PFSK-1 (cell line): Measurements from ENCODE around the gene IQGAP2.

Source experiments
- FOXP2 ChIP-seq: optimal IDR thresholded peaks from 2 replicates; pipeline ENCODE3; 2011; ENCODE audit warnings: borderline replicate concordance, control low read depth, inconsistent platforms; ENCODE audit not compliant: insufficient read depth; ENCODE audit errors: extremely low read length, extremely low read depth
- POLR2AphosphoS5 ChIP-seq: IDR thresholded peaks from 2 replicates; pipeline ENCODE4 v1.6.1; 2012; ENCODE audit warnings: low read depth, mild to moderate bottlenecking, control low read depth, low read length, moderate library complexity
- SIN3A ChIP-seq: IDR thresholded peaks from 2 replicates; pipeline ENCODE4 v1.6.1; 2012; ENCODE audit warnings: mild to moderate bottlenecking, low read length, moderate library complexity, borderline replicate concordance; ENCODE audit not compliant: insufficient read depth
- TAF1 ChIP-seq: IDR thresholded peaks from 2 replicates; pipeline ENCODE4 v1.6.1; 2012; ENCODE audit warnings: low read length, control low read depth, borderline replicate concordance; ENCODE audit not compliant: insufficient read depth
- TF ChIP-seq, protein P1 (sequence below), 2 experiments: IDR thresholded peaks; 2 replicates each; pipeline versions ENCODE4 v1.6.1 to v1.8.0; 2011 to 2012; ENCODE audit warnings: low read depth in 2 of 2, low read length in 2 of 2, control low read depth in 1 of 2, inconsistent platforms in 1 of 2, mild to moderate bottlenecking in 1 of 2, moderate library complexity in 1 of 2; ENCODE audit not compliant: insufficient read depth in 1 of 2

IQGAP2 gene

DNA sequence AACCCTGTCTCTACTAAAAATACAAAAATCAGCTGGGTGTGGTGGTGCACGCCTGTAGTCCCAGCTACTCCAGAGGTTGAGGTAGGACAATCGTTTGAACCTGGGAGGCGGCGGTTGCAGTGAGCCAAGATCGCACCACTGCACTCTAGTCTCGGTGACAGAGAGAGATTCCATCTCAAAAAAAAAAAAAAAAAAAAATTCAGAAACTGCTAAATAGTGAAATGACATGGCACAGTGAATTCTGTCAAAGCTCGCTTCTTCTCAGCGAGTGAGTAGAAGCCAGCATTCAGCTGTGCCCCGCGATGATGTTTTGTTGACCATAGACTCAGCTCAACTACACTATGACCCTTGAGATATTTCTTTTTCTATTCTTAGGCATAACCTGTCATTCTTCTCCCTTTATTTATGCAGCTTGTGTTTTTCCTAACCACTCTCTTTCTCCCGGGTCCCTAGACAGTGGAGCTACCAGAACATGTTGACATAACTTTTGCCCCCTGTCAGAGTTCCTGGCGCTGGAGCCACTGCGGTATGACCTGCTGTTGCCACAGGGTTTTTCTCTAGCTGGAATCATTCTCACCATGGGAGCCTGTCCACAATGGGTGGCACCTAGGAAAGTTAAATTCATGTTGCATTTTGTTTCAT, 13.5 kb upstream of the IQGAP2 start:
- TF ChIP-seq SIN3A (no peak), TAF1 (no peak), POLR2AphosphoS5 (no peak), FOXP2 (no peak)
- TF ChIP-seq, protein P1, sequence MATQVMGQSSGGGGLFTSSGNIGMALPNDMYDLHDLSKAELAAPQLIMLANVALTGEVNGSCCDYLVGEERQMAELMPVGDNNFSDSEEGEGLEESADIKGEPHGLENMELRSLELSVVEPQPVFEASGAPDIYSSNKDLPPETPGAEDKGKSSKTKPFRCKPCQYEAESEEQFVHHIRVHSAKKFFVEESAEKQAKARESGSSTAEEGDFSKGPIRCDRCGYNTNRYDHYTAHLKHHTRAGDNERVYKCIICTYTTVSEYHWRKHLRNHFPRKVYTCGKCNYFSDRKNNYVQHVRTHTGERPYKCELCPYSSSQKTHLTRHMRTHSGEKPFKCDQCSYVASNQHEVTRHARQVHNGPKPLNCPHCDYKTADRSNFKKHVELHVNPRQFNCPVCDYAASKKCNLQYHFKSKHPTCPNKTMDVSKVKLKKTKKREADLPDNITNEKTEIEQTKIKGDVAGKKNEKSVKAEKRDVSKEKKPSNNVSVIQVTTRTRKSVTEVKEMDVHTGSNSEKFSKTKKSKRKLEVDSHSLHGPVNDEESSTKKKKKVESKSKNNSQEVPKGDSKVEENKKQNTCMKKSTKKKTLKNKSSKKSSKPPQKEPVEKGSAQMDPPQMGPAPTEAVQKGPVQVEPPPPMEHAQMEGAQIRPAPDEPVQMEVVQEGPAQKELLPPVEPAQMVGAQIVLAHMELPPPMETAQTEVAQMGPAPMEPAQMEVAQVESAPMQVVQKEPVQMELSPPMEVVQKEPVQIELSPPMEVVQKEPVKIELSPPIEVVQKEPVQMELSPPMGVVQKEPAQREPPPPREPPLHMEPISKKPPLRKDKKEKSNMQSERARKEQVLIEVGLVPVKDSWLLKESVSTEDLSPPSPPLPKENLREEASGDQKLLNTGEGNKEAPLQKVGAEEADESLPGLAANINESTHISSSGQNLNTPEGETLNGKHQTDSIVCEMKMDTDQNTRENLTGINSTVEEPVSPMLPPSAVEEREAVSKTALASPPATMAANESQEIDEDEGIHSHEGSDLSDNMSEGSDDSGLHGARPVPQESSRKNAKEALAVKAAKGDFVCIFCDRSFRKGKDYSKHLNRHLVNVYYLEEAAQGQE (IDR thresholded peaks at IDR 0.05; ENCODE audit: insufficient read depth in 1 of 2, low read depth in 2 of 2, low read length in 2 of 2) = no peak

DNA sequence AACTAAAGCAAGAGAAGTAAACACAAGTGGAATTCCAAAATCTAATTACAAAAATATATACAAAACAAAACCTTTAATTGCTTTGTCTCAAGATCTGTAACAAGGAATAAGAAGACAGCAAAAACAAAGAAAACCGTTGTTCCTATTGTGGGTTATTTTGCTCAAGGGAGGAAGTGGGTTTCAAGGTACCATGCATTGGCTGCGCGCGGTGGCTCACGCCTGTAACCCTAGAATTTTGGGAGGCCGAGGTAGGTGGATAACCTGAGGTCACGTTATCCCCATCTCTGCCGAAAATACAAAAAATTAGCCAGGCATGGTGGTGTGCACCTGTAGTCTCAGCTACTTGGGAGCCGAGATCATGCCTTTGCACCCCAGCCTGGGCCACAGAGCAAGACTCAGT, 12.1 kb upstream of the IQGAP2 start:
- TF ChIP-seq SIN3A (no peak), TAF1 (no peak), FOXP2 (no peak), POLR2AphosphoS5 (no peak)
- TF ChIP-seq, protein P1 (IDR thresholded peaks at IDR 0.05; ENCODE audit: insufficient read depth in 1 of 2, low read depth in 2 of 2, low read length in 2 of 2) = no peak

DNA sequence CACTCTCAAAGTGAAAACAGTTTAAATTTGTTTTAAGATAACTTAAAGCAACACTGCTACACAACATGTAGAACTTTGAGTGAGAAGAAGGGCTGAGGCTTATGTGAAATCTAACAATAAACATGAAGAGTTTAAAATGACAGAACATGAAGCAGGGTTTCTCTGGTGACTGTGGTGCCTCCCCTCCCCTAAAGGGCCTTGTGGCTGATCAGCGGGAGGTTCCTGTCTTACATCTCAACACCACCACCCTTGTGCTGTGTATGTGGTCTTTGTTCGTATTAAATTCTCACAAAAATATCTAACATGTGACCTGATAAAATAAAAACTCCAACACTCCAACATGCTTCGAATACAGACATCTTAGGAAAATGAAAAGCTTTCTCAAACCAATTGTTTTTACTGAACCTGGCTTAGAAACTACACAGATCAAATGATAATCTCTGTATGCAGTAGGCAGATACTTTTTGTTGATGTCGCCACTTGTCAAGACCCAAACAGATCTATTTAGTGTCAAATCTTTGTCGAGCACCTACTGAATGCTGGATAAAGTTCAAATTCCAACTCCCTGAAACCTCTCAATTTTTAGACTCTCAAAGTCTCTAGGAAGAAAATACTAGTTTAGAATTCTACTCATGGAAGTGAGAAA, 9.9 kb upstream of the IQGAP2 start:
- TF ChIP-seq POLR2AphosphoS5 = no peak
- TF ChIP-seq FOXP2 = no peak
- TF ChIP-seq SIN3A = no peak
- no peak for TF ChIP-seq TAF1
- TF ChIP-seq, protein P1 (IDR thresholded peaks at IDR 0.05; ENCODE audit: insufficient read depth in 1 of 2, low read depth in 2 of 2, low read length in 2 of 2) = no peak

DNA sequence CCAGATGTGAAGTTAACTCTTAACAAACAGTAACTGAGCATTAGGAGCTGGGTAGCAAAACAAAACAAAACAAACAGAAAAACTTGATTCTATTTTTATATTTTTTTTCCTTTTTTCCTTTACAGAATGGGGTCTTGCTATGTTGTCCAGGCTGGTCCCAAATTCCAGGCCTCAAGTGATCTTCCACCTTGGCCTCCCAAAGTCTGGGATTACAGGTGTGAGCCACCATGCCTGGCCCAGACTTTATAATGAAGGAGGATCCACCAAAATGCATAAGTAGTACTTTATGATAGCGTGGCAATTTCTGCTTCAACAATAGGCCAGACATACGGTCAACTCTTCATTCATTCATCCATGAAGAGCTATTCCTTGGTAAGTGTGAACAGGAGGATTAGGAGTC, 5.9 kb upstream of the IQGAP2 start:
- TF ChIP-seq SIN3A (no peak), FOXP2 (no peak), TAF1 (no peak), POLR2AphosphoS5 (no peak)
- TF ChIP-seq, protein P1 (IDR thresholded peaks at IDR 0.05; ENCODE audit: insufficient read depth in 1 of 2, low read depth in 2 of 2, low read length in 2 of 2) = no peak

DNA sequence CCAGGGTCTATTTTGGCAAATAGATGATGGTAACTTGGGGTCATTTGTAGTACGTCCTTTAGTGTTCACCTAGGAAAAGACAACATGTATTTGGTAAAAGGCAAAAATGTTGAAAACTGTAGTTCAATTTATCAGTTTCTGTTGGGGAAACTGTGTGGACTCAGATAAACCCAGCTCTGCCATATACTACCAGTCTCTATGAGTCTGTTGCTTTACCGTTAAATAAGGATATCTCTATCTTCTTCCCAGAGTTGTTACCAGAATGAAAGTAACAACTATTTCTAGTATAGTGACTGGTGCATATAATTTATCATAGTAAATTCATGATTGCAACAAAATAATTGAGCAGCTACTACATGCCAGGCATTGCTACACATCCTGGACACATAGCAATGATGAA, 3.8 kb upstream of the IQGAP2 start:
- TF ChIP-seq SIN3A (no peak), TAF1 (no peak), POLR2AphosphoS5 (no peak), FOXP2 (no peak)
- TF ChIP-seq, protein P1 (IDR thresholded peaks at IDR 0.05; ENCODE audit: insufficient read depth in 1 of 2, low read depth in 2 of 2, low read length in 2 of 2) = no peak
